H9 (cell line): ENCODE data around the gene PRAMEF20. TPM values are rescaled to one million over a fixed set of nuclear protein-coding genes. Genes with fewer than 3 reads are reported as not detected.

Experiments used
- DNase-seq: peaks from one replicate; pipeline ENCODE4 v3.0.0-alpha.2; 2017
- H2AFZ ChIP-seq: one replicate; pipeline ENCODE4 v1.6.1; 2013; ENCODE audit warnings: mild to moderate bottlenecking, low read length, control low read depth, moderate library complexity
- H2AK5ac ChIP-seq: 2 replicates; pipeline ENCODE4 v1.6.1; 2013; ENCODE audit warnings: low read length, control low read depth, mixed read lengths; ENCODE audit not compliant: insufficient read length
- H2BK120ac ChIP-seq: one replicate; pipeline ENCODE4 v1.6.1; 2013; ENCODE audit warnings: low read depth, mild to moderate bottlenecking, low read length, control low read depth, inconsistent platforms; ENCODE audit not compliant: poor library complexity, severe bottlenecking
- H2BK12ac ChIP-seq: 2 replicates; pipeline ENCODE4 v1.6.1; 2013; ENCODE audit warnings: low read length, control low read depth, mixed read lengths, low read depth; ENCODE audit not compliant: insufficient read length
- H2BK15ac ChIP-seq: 2 replicates; pipeline ENCODE4 v1.6.1; 2013; ENCODE audit warnings: low read depth, low read length, control low read depth
- H2BK20ac ChIP-seq: one replicate; pipeline ENCODE4 v1.6.1; 2013; ENCODE audit warnings: low read depth, mild to moderate bottlenecking, low read length, control low read depth, inconsistent platforms; ENCODE audit not compliant: poor library complexity, severe bottlenecking
- H2BK5ac ChIP-seq: 2 replicates; pipeline ENCODE4 v1.6.1; 2013; ENCODE audit warnings: low read length, control low read depth, mixed read lengths; ENCODE audit not compliant: insufficient read length
- H3K14ac ChIP-seq: 2 replicates; pipeline ENCODE4 v1.6.1; 2013; ENCODE audit warnings: low read length, control low read depth; ENCODE audit not compliant: insufficient read depth
- H3K18ac ChIP-seq: 2 replicates; pipeline ENCODE4 v1.6.1; 2013; ENCODE audit warnings: low read depth, mild to moderate bottlenecking, mixed read lengths, low read length, control low read depth; ENCODE audit not compliant: insufficient read length
- H3K23ac ChIP-seq: 2 replicates; pipeline ENCODE4 v1.6.1; 2013; ENCODE audit warnings: low read length, control low read depth, mixed read lengths, low read depth; ENCODE audit not compliant: insufficient read length
- H3K23me2 ChIP-seq: 2 replicates; pipeline ENCODE4 v1.6.1; 2013; ENCODE audit warnings: low read depth, mild to moderate bottlenecking, mixed read lengths, low read length, control low read depth; ENCODE audit not compliant: insufficient read length, poor library complexity, severe bottlenecking
- H3K27ac ChIP-seq: 2 replicates; pipeline ENCODE4 v1.5.1; 2013; ENCODE audit warnings: low read length, control low read depth, mixed read lengths, low read depth; ENCODE audit not compliant: insufficient read length
- H3K27me3 ChIP-seq: 2 replicates; pipeline ENCODE4 v1.6.1; 2013; ENCODE audit warnings: low read length, control low read depth, inconsistent platforms; ENCODE audit not compliant: insufficient read depth
- H3K4ac ChIP-seq: 2 replicates; pipeline ENCODE4 v1.6.1; 2013; ENCODE audit warnings: low read depth, mild to moderate bottlenecking, control low read depth, inconsistent platforms, low read length, moderate library complexity
- H3K4me1 ChIP-seq: 2 replicates; pipeline ENCODE4 v1.6.1; 2013; ENCODE audit warnings: low read length, control low read depth, inconsistent platforms; ENCODE audit not compliant: insufficient read depth
- H3K4me2 ChIP-seq: 2 replicates; pipeline ENCODE4 v1.6.1; 2013; ENCODE audit warnings: low read length, control low read depth, mixed read lengths; ENCODE audit not compliant: insufficient read length, insufficient read depth
- H3K56ac ChIP-seq: 2 replicates; pipeline ENCODE4 v1.6.1; 2013; ENCODE audit warnings: low read depth, mild to moderate bottlenecking, mixed read lengths, low read length, control low read depth; ENCODE audit not compliant: insufficient read length
- H3K79me1 ChIP-seq: 2 replicates; pipeline ENCODE4 v1.6.1; 2013; ENCODE audit warnings: low read depth, mild to moderate bottlenecking, moderate library complexity, low read length, control low read depth, inconsistent platforms; ENCODE audit not compliant: insufficient read depth, poor library complexity, severe bottlenecking
- H3K79me2 ChIP-seq: 2 replicates; pipeline ENCODE4 v1.6.1; 2013; ENCODE audit warnings: low read length, control low read depth, inconsistent platforms; ENCODE audit not compliant: insufficient read depth
- H3K9ac ChIP-seq: 2 replicates; pipeline ENCODE4 v1.6.1; 2013; ENCODE audit warnings: low read length, control low read depth, mixed read lengths; ENCODE audit not compliant: insufficient read length; ENCODE audit errors: extremely low read depth
- H3K9me3 ChIP-seq: one replicate; pipeline ENCODE4 v1.6.1; 2013; ENCODE audit warnings: low read depth, low read length, inconsistent platforms; ENCODE audit not compliant: control insufficient read depth
- H3T11ph ChIP-seq: one replicate; pipeline ENCODE4 v1.6.1; 2013; ENCODE audit warnings: mild to moderate bottlenecking, low read length, control low read depth, inconsistent platforms
- H4K20me1 ChIP-seq: one replicate; pipeline ENCODE4 v1.6.1; 2013; ENCODE audit not compliant: control insufficient read depth, insufficient read length, insufficient read depth
- H4K5ac ChIP-seq: 2 replicates; pipeline ENCODE4 v1.6.1; 2013; ENCODE audit warnings: low read depth, mild to moderate bottlenecking, mixed read lengths, low read length, control low read depth; ENCODE audit not compliant: insufficient read length
- H4K8ac ChIP-seq: replicated peaks from 2 replicates; pipeline ENCODE4 v1.6.1; 2013; ENCODE audit warnings: low read length, control low read depth, mixed read lengths, low read depth; ENCODE audit not compliant: insufficient read length
- H4K91ac ChIP-seq: 2 replicates; pipeline ENCODE4 v1.6.1; 2013; ENCODE audit warnings: low read depth, mild to moderate bottlenecking, moderate library complexity, mixed read lengths, low read length, control low read depth; ENCODE audit not compliant: insufficient read length
- H3K27ac Mint-ChIP-seq, 3 experiments: 2 replicates in 2 of 3; 3 replicates in 1 of 3; pipeline ENCODE4 v1.8.0; 2020 to 2021; ENCODE audit warnings: mixed read lengths in 3 of 3, mild to moderate bottlenecking in 1 of 3, moderate library complexity in 1 of 3
- H3K27me3 Mint-ChIP-seq: 2 replicates; pipeline ENCODE4 v1.8.0; 2021; ENCODE audit warnings: low read depth, mild to moderate bottlenecking, moderate library complexity, mixed read lengths
- H3K36me3 Mint-ChIP-seq, 3 experiments: 2 replicates in 2 of 3; 3 replicates in 1 of 3; pipeline ENCODE4 v1.8.0; 2020 to 2021; ENCODE audit warnings: low read depth in 3 of 3, mixed read lengths in 3 of 3; ENCODE audit not compliant: insufficient read depth in 1 of 3
- H3K4me1 Mint-ChIP-seq, 2 experiments: 2 replicates each; pipeline ENCODE4 v1.8.0; 2020; ENCODE audit warnings: mixed read lengths in 2 of 2
- H3K4me3 Mint-ChIP-seq, 2 experiments: 2 replicates in 1 of 2; 3 replicates in 1 of 2; pipeline ENCODE4 v1.8.0; 2020 to 2021; ENCODE audit warnings: mild to moderate bottlenecking in 2 of 2, mixed read lengths in 2 of 2, moderate library complexity in 1 of 2
- H3K9me3 Mint-ChIP-seq, 2 experiments: 2 replicates in 1 of 2; 3 replicates in 1 of 2; pipeline ENCODE4 v1.8.0; 2020; ENCODE audit warnings: mild to moderate bottlenecking in 2 of 2, mixed read lengths in 2 of 2, moderate library complexity in 1 of 2
- WGBS: extraction: QIAGEN DNeasy Blood & Tissue Kit; methylation state at CpG from one replicate; pipeline ENCODE4 v1.1.7; 2013; ENCODE audit warnings: missing lambda C conversion rate, low lambda C conversion rate, mixed read lengths; ENCODE audit not compliant: insufficient read length; ENCODE audit errors: extremely low coverage; 5-methylcytosine and 5-hydroxymethylcytosine counted together
- total RNA-seq: library from RNA; stranded (reverse); gene quantifications from 2 replicates; pipeline ENCODE4 v1.2.1, GENCODE V29; 2021
- TF ChIP-seq, protein P1 (sequence below): fragments of 200-600 bp; sonication (generic); conservative IDR thresholded peaks from 3 replicates; pipeline ENCODE4 v1.8.0; 2021; ENCODE audit warnings: antibody characterized with exemption, mild to moderate bottlenecking

Gene PRAMEF20
- total RNA-seq, 1 experiment from 2014 or later = not detected

DNA sequence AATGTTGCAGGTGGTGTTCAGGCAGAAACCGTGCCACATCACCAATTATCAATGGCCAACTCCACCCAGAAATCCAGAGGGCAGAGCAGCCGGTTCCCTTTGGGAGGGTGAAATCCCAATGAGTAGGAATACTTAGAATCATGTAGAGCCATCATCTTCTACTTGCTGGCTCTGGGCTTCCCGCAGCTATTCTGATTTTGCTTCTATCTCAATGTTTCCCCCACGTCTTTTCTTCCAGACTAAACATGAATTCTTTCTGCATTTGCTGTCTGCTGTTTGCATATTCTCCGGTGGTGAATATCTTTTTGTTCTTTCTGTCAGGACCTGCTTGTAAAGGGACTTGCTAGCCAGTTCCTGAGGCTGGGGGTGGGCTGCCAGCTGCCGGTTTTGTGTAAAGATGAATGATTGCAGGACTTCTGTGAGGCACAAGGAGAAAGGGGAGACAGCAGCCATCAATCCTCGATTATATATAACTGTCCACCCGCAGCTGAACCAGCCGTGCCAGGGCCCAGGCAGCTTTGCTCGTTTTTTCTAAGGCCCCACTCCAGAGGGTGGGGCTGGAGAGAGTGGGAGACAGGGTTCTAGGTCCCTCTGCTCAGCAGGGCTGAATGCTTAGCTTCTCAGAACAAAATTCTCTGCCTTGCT, 33.2 kb downstream of the PRAMEF20 start:
- no peak overlapping the region for H2AK5ac ChIP-seq
- no peak overlapping the region for H3T11ph ChIP-seq
- H2AFZ ChIP-seq = no peak overlapping the region
- peaks cover 24% of the 10 kb centered on the region for H3K9me3 ChIP-seq
- H2BK20ac ChIP-seq = no peak overlapping the region
- peaks cover 3 to 75% of the 10 kb centered on the region in 2 experiments for H3K9me3 Mint-ChIP-seq
- no peak overlapping the region for H3K4me3 Mint-ChIP-seq
- no peak overlapping the region for H3K23ac ChIP-seq
- no peak overlapping the region for H3K4ac ChIP-seq
- no peaks in the 10 kb centered on the region for H3K4me1 Mint-ChIP-seq
- no peak overlapping the region for H2BK120ac ChIP-seq
- no peaks in the 10 kb centered on the region for H3K23me2 ChIP-seq
- no peak overlapping the region for H2BK15ac ChIP-seq
- no peaks in the 10 kb centered on the region for H4K20me1 ChIP-seq
- TF ChIP-seq, protein P1, sequence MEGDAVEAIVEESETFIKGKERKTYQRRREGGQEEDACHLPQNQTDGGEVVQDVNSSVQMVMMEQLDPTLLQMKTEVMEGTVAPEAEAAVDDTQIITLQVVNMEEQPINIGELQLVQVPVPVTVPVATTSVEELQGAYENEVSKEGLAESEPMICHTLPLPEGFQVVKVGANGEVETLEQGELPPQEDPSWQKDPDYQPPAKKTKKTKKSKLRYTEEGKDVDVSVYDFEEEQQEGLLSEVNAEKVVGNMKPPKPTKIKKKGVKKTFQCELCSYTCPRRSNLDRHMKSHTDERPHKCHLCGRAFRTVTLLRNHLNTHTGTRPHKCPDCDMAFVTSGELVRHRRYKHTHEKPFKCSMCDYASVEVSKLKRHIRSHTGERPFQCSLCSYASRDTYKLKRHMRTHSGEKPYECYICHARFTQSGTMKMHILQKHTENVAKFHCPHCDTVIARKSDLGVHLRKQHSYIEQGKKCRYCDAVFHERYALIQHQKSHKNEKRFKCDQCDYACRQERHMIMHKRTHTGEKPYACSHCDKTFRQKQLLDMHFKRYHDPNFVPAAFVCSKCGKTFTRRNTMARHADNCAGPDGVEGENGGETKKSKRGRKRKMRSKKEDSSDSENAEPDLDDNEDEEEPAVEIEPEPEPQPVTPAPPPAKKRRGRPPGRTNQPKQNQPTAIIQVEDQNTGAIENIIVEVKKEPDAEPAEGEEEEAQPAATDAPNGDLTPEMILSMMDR = no peak
- H3K9ac ChIP-seq = no peak overlapping the region
- H4K5ac ChIP-seq = no peak overlapping the region
- H3K56ac ChIP-seq = no peak overlapping the region
- H3K27ac Mint-ChIP-seq = no peak overlapping the region
- H3K79me2 ChIP-seq = no peaks in the 10 kb centered on the region
- H2BK5ac ChIP-seq = no peak overlapping the region
- H3K79me1 ChIP-seq = no peaks in the 10 kb centered on the region
- no peak overlapping the region for H3K18ac ChIP-seq
- no peak overlapping the region for H4K8ac ChIP-seq
- DNase-seq = no peak
- no peaks in the 10 kb centered on the region for H3K27me3 ChIP-seq
- no peak overlapping the region for H2BK12ac ChIP-seq
- H3K14ac ChIP-seq = no peak overlapping the region
- peaks cover 2% of the 10 kb centered on the region for H3K27me3 Mint-ChIP-seq
- H3K4me2 ChIP-seq = no peak overlapping the region
- H3K27ac ChIP-seq = no peak overlapping the region
- no peaks in the 10 kb centered on the region for H3K4me1 ChIP-seq
- WGBS = no CpG with 5 or more reads among the region's 10 CpGs
- H4K91ac ChIP-seq = no peak overlapping the region
- H3K36me3 Mint-ChIP-seq = peaks cover 0 to 23% (median 5%) of the 10 kb centered on the region in 3 experiments; a peak in 4 of 7 replicates
